ENCODE measurements around the gene HES6. TPM values are rescaled to one million over a fixed set of nuclear protein-coding genes. Genes with fewer than 3 reads are reported as not detected.

HES6 gene, protein sequence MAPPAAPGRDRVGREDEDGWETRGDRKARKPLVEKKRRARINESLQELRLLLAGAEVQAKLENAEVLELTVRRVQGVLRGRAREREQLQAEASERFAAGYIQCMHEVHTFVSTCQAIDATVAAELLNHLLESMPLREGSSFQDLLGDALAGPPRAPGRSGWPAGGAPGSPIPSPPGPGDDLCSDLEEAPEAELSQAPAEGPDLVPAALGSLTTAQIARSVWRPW
- 12.4 TPM for polyA plus RNA-seq (2013, experiment 1 of 2)
- 10.9 TPM for polyA plus RNA-seq (2013, experiment 2 of 2)

DNA sequence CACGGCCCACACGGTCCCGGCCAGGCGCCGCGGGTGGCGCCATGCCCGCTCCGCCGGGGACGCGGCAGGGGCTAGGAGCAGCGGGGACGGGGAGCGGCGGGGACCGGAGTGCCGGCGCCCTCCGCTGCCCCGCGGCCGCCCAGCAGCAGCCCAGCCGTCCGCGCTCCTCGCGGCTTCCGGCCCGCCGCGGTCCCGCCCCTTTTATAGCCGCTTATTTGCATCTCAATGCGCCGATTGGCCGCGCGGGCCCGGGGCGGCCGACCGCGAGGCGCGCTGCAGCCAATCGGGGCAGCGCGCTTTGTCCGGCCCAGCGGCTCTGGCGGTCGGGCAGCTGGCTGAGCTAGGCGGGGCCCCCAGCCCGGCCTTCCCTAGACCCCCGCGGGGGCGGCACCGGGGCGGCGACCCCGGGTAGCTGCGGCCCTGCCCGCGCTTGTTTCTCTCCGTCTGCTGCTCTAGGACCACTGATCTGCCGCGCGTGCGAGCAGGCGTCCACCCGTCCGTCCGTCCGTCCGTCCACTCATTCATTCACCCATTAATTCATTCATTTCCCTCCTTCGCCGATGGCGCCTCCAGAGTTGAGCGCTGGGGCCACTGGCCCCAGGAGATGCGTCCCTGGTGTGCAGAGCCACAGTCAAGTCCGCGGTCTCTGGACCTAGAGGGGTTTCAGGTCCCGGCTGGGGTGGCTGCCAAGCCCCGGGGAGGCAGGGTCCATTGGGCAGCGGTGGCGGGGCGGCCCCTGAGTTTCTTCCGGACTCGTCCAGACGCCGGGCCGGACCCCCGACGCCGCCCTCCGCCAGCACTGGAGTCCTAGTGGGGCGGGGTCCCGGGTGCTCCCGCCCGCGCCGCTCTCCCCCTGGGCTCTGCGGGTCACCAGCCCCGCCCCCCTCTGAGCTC is at the start of gene HES6:
Gene HES6 (minus strand): TSS at position 176 of the 894 bp plus-strand sequence. CDS start 133 bp downstream, at position 43.
- H3K4me1 ChIP-seq (ENCODE audit: control insufficient read depth, insufficient read depth, low read length, poor library complexity, severe bottlenecking): peaks cover 3% of the 10 kb centered on the region
- no peak within 1 kb of the TSS for H3K27ac ChIP-seq (ENCODE audit: low read depth, low read length, severe bottlenecking)
- H3K9me3 ChIP-seq (ENCODE audit: control insufficient read depth, low read length): peaks cover 3% of the 10 kb centered on the region
- no peaks in the 10 kb centered on the region for H3K36me3 ChIP-seq (ENCODE audit: control insufficient read depth, insufficient read depth, low read length)
- peak within 1 kb of the TSS; percentile 43 for H3K4me3 ChIP-seq (ENCODE audit: extremely low read depth, insufficient read depth, low read length, poor library complexity, severe bottlenecking)
- 1% methylated on average over 93 of the region's 105 CpGs for WGBS, 2 experiments (ENCODE audit: insufficient coverage in 2 of 2)

DNA sequence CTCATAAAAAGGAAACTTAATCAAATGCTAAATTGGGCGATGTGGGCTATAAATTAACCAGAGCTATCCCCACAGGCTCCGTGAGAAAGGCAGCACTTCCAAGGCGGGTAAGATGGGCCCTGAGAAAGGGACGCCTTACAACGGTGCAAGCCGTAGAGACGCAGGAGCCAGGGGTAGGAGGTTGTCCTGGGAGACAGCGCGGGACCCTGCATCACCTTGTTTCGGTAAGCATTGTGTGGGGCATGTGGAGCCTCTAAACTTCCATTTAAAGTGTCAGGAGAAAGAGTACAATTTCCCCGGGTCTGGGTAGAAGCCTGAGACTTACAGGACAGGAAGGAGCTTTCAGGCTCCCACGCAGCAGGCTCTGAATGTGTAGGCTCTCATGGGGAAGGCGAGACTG is 49.7 kb upstream of the HES6 start:
- H3K27ac ChIP-seq (ENCODE audit: low read depth, low read length, severe bottlenecking): peak overlapping the region; percentile 90
- H3K36me3 ChIP-seq (ENCODE audit: control insufficient read depth, insufficient read depth, low read length): no peaks in the 10 kb centered on the region
- no peaks in the 10 kb centered on the region for H3K9me3 ChIP-seq (ENCODE audit: control insufficient read depth, low read length)
- WGBS, 2 experiments (ENCODE audit: insufficient coverage in 2 of 2): 33 to 34% methylated on average over 11 to 12 of the region's 13 CpGs
- H3K4me3 ChIP-seq (ENCODE audit: extremely low read depth, insufficient read depth, low read length, poor library complexity, severe bottlenecking): peak overlapping the region; percentile 55
- H3K4me1 ChIP-seq (ENCODE audit: control insufficient read depth, insufficient read depth, low read length, poor library complexity, severe bottlenecking): peaks cover 34% of the 10 kb centered on the region

DNA sequence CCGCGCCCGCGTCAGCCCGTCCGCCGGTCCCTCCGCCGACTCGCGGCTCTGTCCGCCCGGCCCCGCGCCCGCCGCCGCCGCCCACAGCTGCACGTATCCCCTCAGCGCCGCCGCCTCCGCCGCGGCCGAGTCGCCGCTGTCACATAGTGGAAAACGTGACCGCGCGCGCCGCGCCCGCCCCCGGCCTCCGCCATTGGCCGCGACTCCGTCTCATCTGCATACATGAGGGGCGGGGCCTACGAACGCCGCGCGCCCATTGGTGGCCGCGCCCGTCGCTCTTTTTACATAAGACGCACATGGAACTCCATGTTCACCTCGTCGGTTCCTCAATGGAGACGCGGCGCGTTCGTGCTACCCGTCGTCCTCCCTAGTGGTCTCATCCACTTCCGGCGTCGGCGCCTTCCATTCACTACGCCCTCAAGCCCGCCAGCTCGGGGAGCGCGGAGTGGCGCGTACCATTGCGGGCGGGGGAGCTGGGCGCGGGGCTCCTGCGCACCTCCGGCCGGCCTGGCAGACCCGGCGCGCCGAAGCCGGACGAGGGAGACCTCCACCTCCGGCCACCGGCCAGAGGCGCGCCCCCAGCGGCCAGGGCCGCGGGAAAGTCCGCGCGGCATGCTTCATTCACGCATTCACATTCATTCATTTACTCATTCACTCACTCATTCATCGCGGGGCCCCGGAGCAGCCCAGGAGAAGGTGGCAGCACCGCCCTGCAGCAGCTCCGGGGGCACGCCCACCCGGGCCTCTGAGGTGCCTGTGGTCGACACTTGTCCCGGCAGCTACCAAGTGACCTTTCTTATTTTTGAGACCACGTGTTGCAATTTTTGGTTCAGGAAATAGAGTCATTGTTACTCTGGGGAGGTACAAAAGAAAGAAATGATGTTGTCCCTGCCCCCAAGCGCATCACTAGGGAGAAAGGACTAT is 49.1 kb upstream of the HES6 start:
- Histone ChIP-seq H3K27ac (ENCODE audit: low read depth, low read length, severe bottlenecking) (peak overlapping the region; percentile 90), H3K9me3 (ENCODE audit: control insufficient read depth, low read length) (no peaks in the 10 kb centered on the region), H3K4me3 (ENCODE audit: extremely low read depth, insufficient read depth, low read length, poor library complexity, severe bottlenecking) (peak overlapping the region; percentile 55), H3K4me1 (ENCODE audit: control insufficient read depth, insufficient read depth, low read length, poor library complexity, severe bottlenecking) (peaks cover 34% of the 10 kb centered on the region), H3K36me3 (ENCODE audit: control insufficient read depth, insufficient read depth, low read length) (no peaks in the 10 kb centered on the region)
- WGBS, 2 experiments (ENCODE audit: insufficient coverage in 2 of 2): 0% methylated on average over 75 to 100 of the region's 108 CpGs

DNA sequence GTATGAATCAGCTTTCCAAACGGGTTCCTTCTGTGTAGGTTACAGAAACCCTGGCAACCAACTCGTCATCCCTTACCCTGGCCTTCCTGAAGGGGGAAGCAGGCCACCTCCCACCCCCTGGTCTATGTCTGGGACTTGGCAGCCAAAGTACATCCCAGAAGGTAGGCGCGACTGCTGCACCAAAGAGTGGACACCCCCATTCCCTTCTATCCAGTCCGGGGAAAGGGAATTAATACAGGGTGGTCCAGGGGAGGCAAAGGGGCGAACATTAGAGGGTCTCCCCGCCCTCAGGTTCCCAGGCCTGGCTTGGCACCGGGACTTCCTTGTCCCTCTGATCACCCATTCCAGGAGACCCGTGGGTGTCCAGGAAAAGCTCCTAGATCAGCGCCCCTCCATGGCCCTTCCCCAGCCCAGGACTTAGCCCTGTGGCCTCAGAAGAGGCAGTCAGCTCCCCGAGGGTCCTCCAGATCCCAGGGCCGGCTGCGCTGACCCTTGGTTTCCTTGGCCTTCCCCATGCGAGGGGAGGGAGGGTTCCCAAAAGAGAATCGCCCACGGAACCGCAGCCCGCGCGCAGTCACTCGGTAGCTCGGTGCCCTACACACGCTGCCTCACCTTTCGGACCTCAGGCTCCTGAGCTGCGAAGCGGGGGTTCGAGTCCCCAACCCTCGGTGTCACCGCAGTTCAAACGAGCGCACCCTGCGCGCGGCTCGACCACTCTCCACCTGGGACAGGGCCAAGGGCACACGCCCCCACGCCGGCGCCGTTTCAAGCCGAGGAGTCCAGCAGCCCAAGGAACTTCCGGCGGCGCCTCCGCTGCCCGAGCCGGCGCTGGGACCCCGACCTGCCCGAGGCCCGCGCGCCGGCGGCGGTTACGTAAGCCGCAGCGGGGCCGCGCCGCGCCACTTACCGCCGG is 48.2 kb upstream of the HES6 start, which contains the start of gene PER2:
Gene PER2 (minus strand): TSS at position 874 of the 913 bp plus-strand sequence. CDS start 10,674 bp downstream, outside the sequence.
- H3K27ac ChIP-seq (ENCODE audit: low read depth, low read length, severe bottlenecking): peak within 1 kb of the TSS; percentile 90
- no peaks in the 10 kb centered on the region for H3K36me3 ChIP-seq (ENCODE audit: control insufficient read depth, insufficient read depth, low read length)
- H3K4me1 ChIP-seq (ENCODE audit: control insufficient read depth, insufficient read depth, low read length, poor library complexity, severe bottlenecking): peaks cover 34% of the 10 kb centered on the region
- WGBS, 2 experiments (ENCODE audit: insufficient coverage in 2 of 2): 3 to 6% methylated on average over 49 to 57 of the region's 65 CpGs
- H3K9me3 ChIP-seq (ENCODE audit: control insufficient read depth, low read length): no peaks in the 10 kb centered on the region
- peak within 1 kb of the TSS; percentile 55 for H3K4me3 ChIP-seq (ENCODE audit: extremely low read depth, insufficient read depth, low read length, poor library complexity, severe bottlenecking)

DNA sequence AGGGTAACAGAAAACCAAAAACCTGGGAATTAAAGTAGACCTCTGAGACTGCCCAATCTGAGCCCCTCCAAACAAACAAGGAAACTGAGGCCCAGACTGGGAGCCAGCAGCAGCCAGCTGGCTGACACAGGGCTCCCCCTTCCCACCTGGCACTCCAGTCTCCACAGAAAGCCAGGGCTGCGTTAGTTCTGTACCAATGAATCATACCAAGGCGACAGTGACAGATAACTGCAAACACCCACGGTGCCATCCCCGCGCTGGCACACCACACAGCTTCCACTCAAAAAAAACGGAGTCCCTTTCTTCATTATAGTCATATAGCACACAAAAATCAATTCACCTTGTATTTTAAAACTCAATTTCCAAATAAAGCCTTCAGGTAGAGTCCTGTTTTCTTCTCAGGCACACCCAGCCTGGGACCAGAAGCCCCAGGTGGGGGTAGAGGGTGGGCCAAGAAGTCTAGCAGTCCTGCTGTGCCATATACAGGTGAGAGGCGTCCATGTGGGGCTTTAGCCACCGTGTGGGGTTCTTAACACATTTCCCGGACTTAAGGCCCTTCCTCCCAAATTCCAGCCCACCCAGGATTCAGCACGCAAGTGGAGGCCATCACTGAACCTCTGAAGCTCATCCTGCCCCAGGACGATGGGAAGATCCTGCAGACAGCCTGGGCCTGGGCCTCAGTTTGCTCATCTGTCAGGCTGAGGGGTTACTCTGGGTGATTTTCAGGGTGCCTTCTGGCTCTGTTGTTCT is 47.3 kb upstream of the HES6 start:
- Histone ChIP-seq H3K9me3 (ENCODE audit: control insufficient read depth, low read length) (no peaks in the 10 kb centered on the region), H3K4me1 (ENCODE audit: control insufficient read depth, insufficient read depth, low read length, poor library complexity, severe bottlenecking) (peaks cover 34% of the 10 kb centered on the region), H3K27ac (ENCODE audit: low read depth, low read length, severe bottlenecking) (peak overlapping the region; percentile 90), H3K4me3 (ENCODE audit: extremely low read depth, insufficient read depth, low read length, poor library complexity, severe bottlenecking) (no peak overlapping the region), H3K36me3 (ENCODE audit: control insufficient read depth, insufficient read depth, low read length) (no peaks in the 10 kb centered on the region)
- 90 to 91% methylated on average over 8 of the region's 11 CpGs for WGBS, 2 experiments (ENCODE audit: insufficient coverage in 2 of 2)

DNA sequence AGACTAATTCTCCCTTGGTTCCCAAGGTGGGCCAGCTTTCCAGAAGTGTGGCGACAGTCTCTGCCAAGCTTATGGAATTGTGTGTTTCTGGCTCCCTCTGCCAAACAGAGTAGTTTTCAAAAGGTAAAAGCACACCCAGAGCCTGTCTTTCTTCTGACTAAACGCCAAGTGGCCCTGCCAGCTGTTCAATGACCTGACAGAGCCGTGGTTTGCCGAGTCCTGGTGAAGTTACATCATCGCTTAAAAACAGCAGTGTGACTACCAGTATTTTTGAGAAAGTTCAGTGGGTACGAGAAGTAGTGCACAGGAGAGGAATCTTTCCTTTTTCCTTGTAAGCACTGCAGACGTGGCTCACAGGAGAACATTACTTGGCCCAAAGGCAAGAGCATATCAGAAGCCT is 46.7 kb upstream of the HES6 start:
- Histone ChIP-seq H3K4me3 (ENCODE audit: extremely low read depth, insufficient read depth, low read length, poor library complexity, severe bottlenecking) (no peak overlapping the region), H3K36me3 (ENCODE audit: control insufficient read depth, insufficient read depth, low read length) (no peaks in the 10 kb centered on the region), H3K27ac (ENCODE audit: low read depth, low read length, severe bottlenecking) (peak overlapping the region; percentile 93), H3K9me3 (ENCODE audit: control insufficient read depth, low read length) (no peaks in the 10 kb centered on the region), H3K4me1 (ENCODE audit: control insufficient read depth, insufficient read depth, low read length, poor library complexity, severe bottlenecking) (peaks cover 34% of the 10 kb centered on the region)
- WGBS, 2 experiments (ENCODE audit: insufficient coverage in 2 of 2): 93 to 95% methylated on average over 6 of the region's 7 CpGs

DNA sequence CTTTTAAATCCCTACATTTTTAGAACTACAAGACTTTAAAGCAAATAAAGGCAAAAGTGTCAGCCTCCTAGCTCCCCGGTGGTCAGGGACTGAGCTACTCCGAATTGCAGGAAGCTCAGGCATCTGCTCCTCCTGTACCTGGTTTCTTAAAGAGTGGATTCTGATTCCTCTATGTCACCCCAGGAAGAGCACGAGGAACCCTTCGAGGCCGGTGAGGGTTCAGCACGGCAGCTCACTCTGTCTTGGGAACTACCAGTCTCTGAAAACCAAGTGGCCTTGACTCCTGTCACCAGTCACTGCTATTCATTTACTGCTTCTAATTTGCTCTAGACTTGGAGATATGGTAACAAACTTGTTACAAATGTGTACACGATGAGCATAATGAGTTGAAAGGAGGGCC is 46.3 kb upstream of the HES6 start:
- Histone ChIP-seq H3K4me3 (ENCODE audit: extremely low read depth, insufficient read depth, low read length, poor library complexity, severe bottlenecking) (no peak overlapping the region), H3K27ac (ENCODE audit: low read depth, low read length, severe bottlenecking) (peak overlapping the region; percentile 93), H3K9me3 (ENCODE audit: control insufficient read depth, low read length) (no peaks in the 10 kb centered on the region), H3K36me3 (ENCODE audit: control insufficient read depth, insufficient read depth, low read length) (no peaks in the 10 kb centered on the region), H3K4me1 (ENCODE audit: control insufficient read depth, insufficient read depth, low read length, poor library complexity, severe bottlenecking) (peaks cover 34% of the 10 kb centered on the region)
- WGBS, 2 experiments (ENCODE audit: insufficient coverage in 2 of 2): 44 to 53% methylated on average over 4 to 5 of the region's 7 CpGs

DNA sequence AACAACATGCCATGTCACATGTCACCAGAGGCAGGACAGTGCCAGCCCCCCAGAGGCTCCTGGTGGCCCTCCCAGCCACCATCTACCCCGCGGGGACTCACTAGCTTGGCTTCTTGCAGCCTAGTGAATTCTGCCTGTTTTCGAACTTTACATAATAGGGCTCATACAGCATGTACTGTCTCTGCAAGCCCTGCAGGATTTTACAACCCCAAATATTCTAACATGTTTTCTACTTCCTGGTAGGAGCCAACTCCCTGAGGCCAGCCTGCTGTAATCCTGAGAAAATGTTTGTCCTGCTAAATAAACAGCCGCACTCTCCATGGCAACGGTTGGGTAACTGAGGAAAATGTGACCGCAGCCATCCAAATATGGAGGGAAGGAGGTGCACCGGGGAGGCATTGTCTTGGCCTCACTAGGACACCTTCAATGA is 45.8 kb upstream of the HES6 start:
- H3K4me3 ChIP-seq (ENCODE audit: extremely low read depth, insufficient read depth, low read length, poor library complexity, severe bottlenecking): no peak overlapping the region
- no peaks in the 10 kb centered on the region for H3K9me3 ChIP-seq (ENCODE audit: control insufficient read depth, low read length)
- peaks cover 34% of the 10 kb centered on the region for H3K4me1 ChIP-seq (ENCODE audit: control insufficient read depth, insufficient read depth, low read length, poor library complexity, severe bottlenecking)
- H3K27ac ChIP-seq (ENCODE audit: low read depth, low read length, severe bottlenecking): peak overlapping the region; percentile 93
- 51 to 58% methylated on average over 6 to 7 of the region's 7 CpGs for WGBS, 2 experiments (ENCODE audit: insufficient coverage in 2 of 2)
- no peaks in the 10 kb centered on the region for H3K36me3 ChIP-seq (ENCODE audit: control insufficient read depth, insufficient read depth, low read length)

DNA sequence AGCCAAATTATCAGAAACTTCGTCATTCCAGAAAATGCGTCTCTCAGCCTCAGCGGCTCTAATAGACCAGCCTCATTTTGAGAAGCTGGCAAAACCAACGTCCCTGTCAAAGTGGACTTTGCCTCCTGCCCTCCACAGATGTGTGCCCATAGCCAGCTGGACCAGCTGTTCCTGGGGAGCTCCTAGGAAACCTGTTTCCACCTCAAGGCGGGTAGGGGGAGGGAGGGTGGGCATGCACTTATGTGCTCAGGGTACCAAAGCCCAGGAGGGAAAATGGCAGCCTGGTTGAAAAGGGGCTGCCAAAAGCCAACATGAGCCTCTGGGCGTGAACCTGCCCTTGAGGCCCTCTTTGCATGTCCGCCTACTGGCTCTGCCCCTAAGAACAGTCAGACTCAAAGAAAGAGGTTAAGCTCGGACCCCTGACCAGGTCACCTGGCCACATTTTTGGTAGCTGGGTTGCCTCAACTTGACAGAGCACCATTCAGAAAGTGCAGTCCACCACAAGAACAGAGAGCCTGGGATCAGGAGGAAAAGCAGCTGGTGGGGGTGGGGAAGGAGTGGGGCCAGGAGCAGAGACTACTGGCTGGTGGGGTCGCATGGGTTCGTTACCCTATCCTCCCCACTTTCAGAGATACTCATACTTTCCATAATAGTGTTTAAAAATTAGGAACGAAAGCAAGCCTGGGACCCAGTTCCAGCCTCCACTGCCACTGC is 45.1 kb upstream of the HES6 start:
- no peak overlapping the region for H3K4me3 ChIP-seq (ENCODE audit: extremely low read depth, insufficient read depth, low read length, poor library complexity, severe bottlenecking)
- WGBS, 2 experiments (ENCODE audit: insufficient coverage in 2 of 2): 93% methylated on average over 8 of the region's 11 CpGs
- no peaks in the 10 kb centered on the region for H3K36me3 ChIP-seq (ENCODE audit: control insufficient read depth, insufficient read depth, low read length)
- H3K9me3 ChIP-seq (ENCODE audit: control insufficient read depth, low read length): no peaks in the 10 kb centered on the region
- peak overlapping the region; percentile 93 for H3K27ac ChIP-seq (ENCODE audit: low read depth, low read length, severe bottlenecking)
- peaks cover 31% of the 10 kb centered on the region for H3K4me1 ChIP-seq (ENCODE audit: control insufficient read depth, insufficient read depth, low read length, poor library complexity, severe bottlenecking)
